Endothelial cell of umbilical vein (primary cell): Measurements from ENCODE around the gene DCDC2B.

ENCODE experiments used
- EZH2 ChIP-seq: IDR thresholded peaks from 2 replicates; pipeline ENCODE4 v1.6.1; 2012; ENCODE audit warnings: borderline replicate concordance, low read depth, mild to moderate bottlenecking, moderate library complexity, low read length, inconsistent platforms; ENCODE audit not compliant: severe bottlenecking
- POLR2A ChIP-seq: IDR thresholded peaks from 2 replicates; pipeline ENCODE4 v1.6.1; 2012; ENCODE audit warnings: low read depth, mild to moderate bottlenecking, control low read depth, low read length
- POLR2AphosphoS5 ChIP-seq: IDR thresholded peaks from 2 replicates; pipeline ENCODE4 v1.6.1; 2012; ENCODE audit warnings: low read depth, mild to moderate bottlenecking, control low read depth, low read length, moderate library complexity; ENCODE audit not compliant: insufficient read depth
- TF ChIP-seq, protein P1 (sequence below), 2 donors: IDR thresholded peaks; 1 replicate in 1 of 2; 2 replicates in 1 of 2; pipeline ENCODE4 v1.5.1; 2011; ENCODE audit warnings: low read length in 2 of 2, mild to moderate bottlenecking in 2 of 2, moderate library complexity in 2 of 2, control low read depth in 1 of 2, inconsistent platforms in 1 of 2, low read depth in 1 of 2; ENCODE audit not compliant: insufficient read depth in 1 of 2; ENCODE audit errors: extremely low read depth in 1 of 2
- TF ChIP-seq, protein P2 (sequence below): IDR thresholded peaks from 2 replicates; pipeline ENCODE4 v1.6.1; 2011; ENCODE audit not compliant: insufficient read depth, insufficient read length

DNA sequence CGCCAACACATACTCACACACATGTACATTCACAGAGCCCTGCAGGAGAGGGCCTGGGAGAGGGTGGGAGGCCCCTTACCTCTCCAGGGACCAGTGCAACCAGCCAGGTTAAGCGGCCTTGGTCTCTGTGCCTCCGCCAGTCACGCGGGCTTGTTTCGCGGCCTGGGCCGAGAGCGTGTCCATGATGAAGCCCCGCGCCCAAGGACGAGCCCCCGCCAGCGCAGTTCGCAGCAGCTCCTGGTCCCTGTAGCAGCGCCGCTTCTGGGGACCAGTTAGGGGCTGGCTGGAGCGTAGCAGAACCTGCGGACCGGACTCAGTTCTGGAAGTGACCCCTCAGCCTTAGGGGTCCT lies 30.9 kb downstream of the DCDC2B start:
- TF ChIP-seq, protein P1, sequence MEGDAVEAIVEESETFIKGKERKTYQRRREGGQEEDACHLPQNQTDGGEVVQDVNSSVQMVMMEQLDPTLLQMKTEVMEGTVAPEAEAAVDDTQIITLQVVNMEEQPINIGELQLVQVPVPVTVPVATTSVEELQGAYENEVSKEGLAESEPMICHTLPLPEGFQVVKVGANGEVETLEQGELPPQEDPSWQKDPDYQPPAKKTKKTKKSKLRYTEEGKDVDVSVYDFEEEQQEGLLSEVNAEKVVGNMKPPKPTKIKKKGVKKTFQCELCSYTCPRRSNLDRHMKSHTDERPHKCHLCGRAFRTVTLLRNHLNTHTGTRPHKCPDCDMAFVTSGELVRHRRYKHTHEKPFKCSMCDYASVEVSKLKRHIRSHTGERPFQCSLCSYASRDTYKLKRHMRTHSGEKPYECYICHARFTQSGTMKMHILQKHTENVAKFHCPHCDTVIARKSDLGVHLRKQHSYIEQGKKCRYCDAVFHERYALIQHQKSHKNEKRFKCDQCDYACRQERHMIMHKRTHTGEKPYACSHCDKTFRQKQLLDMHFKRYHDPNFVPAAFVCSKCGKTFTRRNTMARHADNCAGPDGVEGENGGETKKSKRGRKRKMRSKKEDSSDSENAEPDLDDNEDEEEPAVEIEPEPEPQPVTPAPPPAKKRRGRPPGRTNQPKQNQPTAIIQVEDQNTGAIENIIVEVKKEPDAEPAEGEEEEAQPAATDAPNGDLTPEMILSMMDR (IDR thresholded peaks at IDR 0.05; ENCODE audit: extremely low read depth in 1 of 2, insufficient read depth in 1 of 2, low read depth in 1 of 2, low read length in 2 of 2): no peak
- TF ChIP-seq POLR2AphosphoS5 (no peak), POLR2A (no peak), EZH2 (no peak)
- TF ChIP-seq, protein P2, sequence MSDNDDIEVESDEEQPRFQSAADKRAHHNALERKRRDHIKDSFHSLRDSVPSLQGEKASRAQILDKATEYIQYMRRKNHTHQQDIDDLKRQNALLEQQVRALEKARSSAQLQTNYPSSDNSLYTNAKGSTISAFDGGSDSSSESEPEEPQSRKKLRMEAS: no peak
